Measurements from ENCODE around the gene PTDSS2. TPM values are rescaled to one million over a fixed set of nuclear protein-coding genes. Genes with fewer than 3 reads are reported as not detected.
"Not testable (repeated sequence)": the region's sequence is repeated elsewhere in the genome, so short reads cannot be mapped to it uniquely, and the experiment has no call there.

PTDSS2 gene
- 10 to 100 TPM; 20.3 to 43.0 (median 25.7) TPM for total RNA-seq
- 10 to 100 TPM; 33.1 to 36.2 TPM for polyA plus RNA-seq
- long read RNA-seq, donor 1, transcript PTDSS2-201 (12 exons, 2,445 nt): major isoform, 44 of 85 reads
- long read RNA-seq, donor 1, partial matches to known transcripts: 14 of 85 reads
- long read RNA-seq, donor 1, other reads (novel, unspliced or antisense): 27 of 85 reads
- long read RNA-seq, donor 2, partial matches to known transcripts: 6 of 15 reads
- long read RNA-seq, donor 2, other reads (novel, unspliced or antisense): 4 of 15 reads
- long read RNA-seq, donor 3, transcript PTDSS2-201 (12 exons, 2,445 nt): major isoform, 35 of 69 reads
- long read RNA-seq, donor 3, partial matches to known transcripts: 13 of 69 reads
- long read RNA-seq, donor 3, other reads (novel, unspliced or antisense): 21 of 69 reads

GRCh38 chr11:449889-450808 is at the start of gene PTDSS2:
TSS of gene PTDSS2 (plus strand) at chr11:450279. CDS start at chr11:450456, 177 bp downstream.
- H3K4me1 ChIP-seq: peaks cover 0 to 42% (median 27%) of the 10 kb centered on the region in 12 donors
- peak within 1 kb of the TSS in 11 of 12 donors; percentile 70 to 97 (median 93) for H3K27ac ChIP-seq
- peak; percentile 92 to 94 (median 93) for ATAC-seq
- intact Hi-C loops (cut with DNase I): loop anchor here (2.0 to 10.0 kb wide), 8 partner anchors 33 to 245 kb away; partner anchors contain the start of genes RNH1 (in 5 of the 10), BET1L (in 4 of the 10) and RIC8A (in 4 of the 10)
- peaks cover 0 to 20% (median 16%) of the 10 kb centered on the region in 9 donors for H3K36me3 ChIP-seq
- no peaks in the 10 kb centered on the region for H3K9me3 ChIP-seq
- no peak for TF ChIP-seq CTCF (IDR thresholded peaks at IDR 0.05)
- TF ChIP-seq POLR2A (IDR thresholded peaks at IDR 0.05): peak in 1 of 2 donors; percentile 83
- no peaks in the 10 kb centered on the region for H3K27me3 ChIP-seq
- peak within 1 kb of the TSS; percentile 68 to 99 (median 95) for H3K4me3 ChIP-seq
- 0 to 1% (median 0%) methylated on average over 56 to 108 of the region's 108 CpGs for WGBS, 4 donors
- DNase-seq: peak; percentile 97 to 98 (median 98)

GRCh38 chr11:401196-401595 is 48.9 kb upstream of the PTDSS2 start:
- not testable (repeated sequence) for ATAC-seq, H3K36me3 ChIP-seq, H3K27ac ChIP-seq, H3K4me3 ChIP-seq, H3K9me3 ChIP-seq
- DNase-seq: peak in 1 of 5 donors; percentile 6
- intact Hi-C loops (cut with DNase I): loop anchor here in 1 of 10 donors (10.0 kb wide), 1 partner anchor 114 kb away; no protein-coding TSS in a partner anchor
- Histone ChIP-seq H3K4me1 (peaks cover 0 to 33% (median 6%) of the 10 kb centered on the region in 12 donors), H3K27me3 (peaks cover 0 to 23% (median 7%) of the 10 kb centered on the region in 9 donors)
- 96% methylated on average over 41 of the region's 52 CpGs; no CpG with 5 or more reads in 3 of the 4 donors for WGBS, 4 donors

- H3K4me1 ChIP-seq: peaks cover 0 to 34% (median 15%) of the 10 kb centered on the region in 12 donors
- WGBS, 4 donors: 50 to 89% (median 75%) methylated on average over 33 to 55 of the region's 55 CpGs
- H3K27ac ChIP-seq: no peak overlapping the region
- peaks cover 0 to 23% (median 7%) of the 10 kb centered on the region in 9 donors for H3K27me3 ChIP-seq
- DNase-seq (peak in 4 of 5 donors; percentile 6 to 64 (median 20)), ATAC-seq (no peak)
- intact Hi-C loops (cut with DNase I): loop anchor here in 1 of 10 donors (10.0 kb wide), 1 partner anchor 112 kb away; no protein-coding TSS in a partner anchor
- TF ChIP-seq CTCF (IDR thresholded peaks at IDR 0.05) (no peak), POLR2A (IDR thresholded peaks at IDR 0.05) (no peak)
- H3K9me3 ChIP-seq: no peaks in the 10 kb centered on the region
- H3K36me3 ChIP-seq: no peaks in the 10 kb centered on the region
- no peak overlapping the region for H3K4me3 ChIP-seq
These were observed 46.9 kb upstream of the PTDSS2 start for GRCh38 chr11:403021-403760.

Measured in heart left ventricle (tissue), 16 donors.